Nephron progenitor cell (in vitro differentiated cells): ENCODE measurements around the gene PSMD2.
"Not testable (repeated sequence)": the region's sequence is repeated elsewhere in the genome, so short reads cannot be mapped to it uniquely, and the experiment has no call there.

Experiments
- DNase-seq: peaks from one replicate; pipeline ENCODE4 v3.0.0; 2021
- H3K27ac Mint-ChIP-seq: 2 replicates; pipeline ENCODE4 v1.8.0; 2021; ENCODE audit warnings: mild to moderate bottlenecking, moderate library complexity, mixed read lengths
- H3K27me3 Mint-ChIP-seq: 2 replicates; pipeline ENCODE4 v1.8.0; 2021; ENCODE audit warnings: mild to moderate bottlenecking, low read depth, mixed read lengths; ENCODE audit not compliant: poor library complexity
- H3K36me3 Mint-ChIP-seq: 2 replicates; pipeline ENCODE4 v1.8.0; 2021; ENCODE audit warnings: low read depth, mixed read lengths
- H3K4me1 Mint-ChIP-seq: 2 replicates; pipeline ENCODE4 v1.8.0; 2021; ENCODE audit warnings: mixed read lengths
- H3K4me3 Mint-ChIP-seq: 2 replicates; pipeline ENCODE4 v1.8.0; 2021; ENCODE audit warnings: mild to moderate bottlenecking, moderate library complexity, mixed read lengths
- H3K9me3 Mint-ChIP-seq: 2 replicates; pipeline ENCODE4 v1.8.0; 2021; ENCODE audit warnings: mild to moderate bottlenecking, moderate library complexity, mixed read lengths
- TF ChIP-seq, protein P1 (sequence below): fragments of 200-600 bp; sonication (generic); IDR thresholded peaks from 2 replicates; pipeline ENCODE4 v1.5.0; 2021; ENCODE audit warnings: antibody characterized with exemption

Gene PSMD2

DNA sequence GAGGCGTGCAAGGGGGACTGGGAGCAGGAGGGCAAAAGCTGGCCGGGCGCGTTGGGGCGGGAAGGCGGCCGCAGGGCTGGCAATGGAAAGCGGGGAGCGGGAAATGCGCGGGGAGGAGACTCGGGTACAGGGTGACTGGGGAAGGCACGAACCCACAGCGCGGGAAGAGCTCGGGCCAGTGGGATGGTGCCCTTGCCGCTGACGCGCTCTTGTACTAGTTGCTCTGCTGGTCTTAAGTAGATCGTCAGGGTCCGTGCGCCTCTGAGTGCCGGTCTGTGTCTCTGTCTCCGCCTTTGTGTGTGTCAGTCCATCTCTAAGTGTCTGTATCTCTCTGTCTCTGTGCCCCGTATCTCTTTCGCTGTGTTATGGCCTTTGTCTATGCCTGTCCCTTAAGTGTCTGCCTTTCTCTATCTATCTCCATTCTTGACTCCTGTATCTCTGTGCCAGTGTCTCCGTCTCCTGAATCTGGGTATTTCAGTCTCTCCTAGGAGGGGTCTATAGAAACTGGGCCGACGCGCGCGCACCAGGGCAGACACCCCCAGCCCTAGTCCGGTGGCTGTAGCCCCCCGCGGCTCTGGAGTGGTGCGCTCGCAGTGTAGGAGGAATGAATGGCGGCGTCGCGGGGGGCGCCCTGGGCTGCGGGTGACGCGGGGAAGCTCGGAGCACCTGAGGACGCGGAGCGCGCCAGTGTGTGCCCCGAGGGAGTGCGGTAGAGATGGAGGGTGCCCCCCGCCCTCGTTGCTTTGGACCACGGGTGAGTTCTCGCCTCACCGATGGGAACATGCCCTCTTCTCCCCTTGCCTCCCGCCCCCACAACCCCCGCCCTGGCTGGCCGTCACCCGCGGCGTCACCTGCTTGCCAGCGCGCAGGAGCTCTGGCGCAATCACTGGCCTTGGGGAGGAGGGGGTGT lies 36.9 kb upstream of the PSMD2 start:
- no peak overlapping the region for H3K27ac Mint-ChIP-seq
- peaks cover 90% of the 10 kb centered on the region for H3K27me3 Mint-ChIP-seq
- H3K4me1 Mint-ChIP-seq, result peaks cover 16% of the 10 kb centered on the region
- TF ChIP-seq, protein P1, sequence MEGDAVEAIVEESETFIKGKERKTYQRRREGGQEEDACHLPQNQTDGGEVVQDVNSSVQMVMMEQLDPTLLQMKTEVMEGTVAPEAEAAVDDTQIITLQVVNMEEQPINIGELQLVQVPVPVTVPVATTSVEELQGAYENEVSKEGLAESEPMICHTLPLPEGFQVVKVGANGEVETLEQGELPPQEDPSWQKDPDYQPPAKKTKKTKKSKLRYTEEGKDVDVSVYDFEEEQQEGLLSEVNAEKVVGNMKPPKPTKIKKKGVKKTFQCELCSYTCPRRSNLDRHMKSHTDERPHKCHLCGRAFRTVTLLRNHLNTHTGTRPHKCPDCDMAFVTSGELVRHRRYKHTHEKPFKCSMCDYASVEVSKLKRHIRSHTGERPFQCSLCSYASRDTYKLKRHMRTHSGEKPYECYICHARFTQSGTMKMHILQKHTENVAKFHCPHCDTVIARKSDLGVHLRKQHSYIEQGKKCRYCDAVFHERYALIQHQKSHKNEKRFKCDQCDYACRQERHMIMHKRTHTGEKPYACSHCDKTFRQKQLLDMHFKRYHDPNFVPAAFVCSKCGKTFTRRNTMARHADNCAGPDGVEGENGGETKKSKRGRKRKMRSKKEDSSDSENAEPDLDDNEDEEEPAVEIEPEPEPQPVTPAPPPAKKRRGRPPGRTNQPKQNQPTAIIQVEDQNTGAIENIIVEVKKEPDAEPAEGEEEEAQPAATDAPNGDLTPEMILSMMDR, result no peak
- H3K9me3 Mint-ChIP-seq, result peaks cover 14% of the 10 kb centered on the region
- H3K36me3 Mint-ChIP-seq, result peaks cover 8% of the 10 kb centered on the region
- H3K4me3 Mint-ChIP-seq, result peak overlapping the region; percentile 84
- peak; percentile 33 for DNase-seq

DNA sequence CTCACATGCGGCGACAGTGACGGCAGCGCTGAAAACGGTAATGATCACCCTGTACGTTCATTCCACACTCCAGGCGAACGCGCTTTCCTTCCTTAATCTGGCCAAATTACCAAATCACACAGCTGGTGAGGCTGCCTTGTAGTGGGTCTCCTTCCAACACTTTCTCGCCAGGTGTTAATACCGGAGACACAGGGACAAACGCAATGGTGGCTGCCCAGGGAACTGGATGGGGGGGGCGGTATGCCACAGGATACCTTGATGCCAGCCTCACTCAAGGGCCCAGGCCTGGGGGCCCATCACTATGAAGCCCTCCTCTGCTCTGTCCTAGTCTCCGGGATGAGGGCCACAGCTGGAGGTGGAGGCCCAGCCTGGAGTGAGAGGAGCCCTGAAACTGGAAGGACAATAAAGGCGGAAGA lies 36.3 kb upstream of the PSMD2 start:
- Mint-ChIP-seq H3K27ac (no peak overlapping the region), H3K27me3 (peaks cover 90% of the 10 kb centered on the region), H3K36me3 (peaks cover 8% of the 10 kb centered on the region), H3K9me3 (peaks cover 21% of the 10 kb centered on the region), H3K4me3 (peak overlapping the region; percentile 69), H3K4me1 (peaks cover 16% of the 10 kb centered on the region)
- TF ChIP-seq, protein P1, result no peak
- no peak for DNase-seq

GRCh38 chr3:184267249-184267648 lies 31.8 kb upstream of the PSMD2 start:
- not testable (repeated sequence) for DNase-seq, H3K4me3 Mint-ChIP-seq, H3K27ac Mint-ChIP-seq, H3K4me1 Mint-ChIP-seq, H3K36me3 Mint-ChIP-seq
- H3K9me3 Mint-ChIP-seq, result peaks cover 15% of the 10 kb centered on the region
- H3K27me3 Mint-ChIP-seq, result peaks cover 87% of the 10 kb centered on the region

DNA sequence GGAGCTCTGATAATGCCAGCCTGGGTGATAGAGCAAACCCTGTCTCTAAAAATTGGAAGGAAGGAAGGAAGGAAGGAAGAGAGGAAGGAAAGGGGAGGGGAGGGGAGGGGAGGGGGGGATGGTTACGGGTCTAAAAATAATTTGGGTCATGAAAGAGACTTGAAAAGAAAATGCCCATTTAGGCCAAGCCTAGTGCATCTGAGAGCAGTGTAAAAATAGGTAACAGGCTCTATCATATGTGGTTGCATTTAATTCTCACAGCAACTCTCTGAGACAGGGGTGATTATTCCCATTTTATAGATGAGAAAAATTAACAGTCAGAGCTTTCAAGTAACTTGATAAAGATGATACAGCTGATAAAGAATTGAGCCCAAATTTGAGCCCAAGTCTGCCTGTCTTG lies 26.8 kb upstream of the PSMD2 start:
- peaks cover 5% of the 10 kb centered on the region for H3K4me1 Mint-ChIP-seq
- no peaks in the 10 kb centered on the region for H3K36me3 Mint-ChIP-seq
- TF ChIP-seq, protein P1, result no peak
- no peak overlapping the region for H3K4me3 Mint-ChIP-seq
- no peak for DNase-seq
- H3K9me3 Mint-ChIP-seq, result peaks cover 6% of the 10 kb centered on the region
- H3K27ac Mint-ChIP-seq, result no peak overlapping the region
- peaks cover 94% of the 10 kb centered on the region for H3K27me3 Mint-ChIP-seq

GRCh38 chr3:184275381-184275701 lies 23.7 kb upstream of the PSMD2 start:
- Mint-ChIP-seq H3K4me3 (peak overlapping the region; percentile 67), H3K27me3 (peaks cover 98% of the 10 kb centered on the region), H3K9me3 (no peaks in the 10 kb centered on the region), H3K27ac (no peak overlapping the region), H3K36me3 (no peaks in the 10 kb centered on the region), H3K4me1 (peaks cover 5% of the 10 kb centered on the region)
- no peak for DNase-seq
- TF ChIP-seq, protein P1, result no peak

GRCh38 chr3:184275961-184276910 lies 22.8 kb upstream of the PSMD2 start, which contains the start of gene ECE2:
ECE2 (plus strand) TSS chr3:184276022; CDS start chr3:184276154, 132 bp downstream.
- TF ChIP-seq, protein P1, result no peak
- no peak within 1 kb of the TSS for H3K27ac Mint-ChIP-seq

More at GRCh38 chr3:184275961-184276910, 22.8 kb upstream of the PSMD2 start, which contains the start of gene ECE2:
- Mint-ChIP-seq H3K9me3 (no peaks in the 10 kb centered on the region), H3K4me1 (peaks cover 5% of the 10 kb centered on the region), H3K27me3 (peaks cover 99% of the 10 kb centered on the region), H3K4me3 (peak within 1 kb of the TSS; percentile 67), H3K36me3 (no peaks in the 10 kb centered on the region)
- DNase-seq, result peak; percentile 21
